Measurements from ENCODE around the gene HSPA1B.
A peak's percentile ranks its signal among the peaks of the same experiment; 100 is the strongest.
"Not testable (repeated sequence)": the region's sequence is repeated elsewhere in the genome, so short reads cannot be mapped to it uniquely, and the experiment has no call there.

Gene HSPA1B

DNA sequence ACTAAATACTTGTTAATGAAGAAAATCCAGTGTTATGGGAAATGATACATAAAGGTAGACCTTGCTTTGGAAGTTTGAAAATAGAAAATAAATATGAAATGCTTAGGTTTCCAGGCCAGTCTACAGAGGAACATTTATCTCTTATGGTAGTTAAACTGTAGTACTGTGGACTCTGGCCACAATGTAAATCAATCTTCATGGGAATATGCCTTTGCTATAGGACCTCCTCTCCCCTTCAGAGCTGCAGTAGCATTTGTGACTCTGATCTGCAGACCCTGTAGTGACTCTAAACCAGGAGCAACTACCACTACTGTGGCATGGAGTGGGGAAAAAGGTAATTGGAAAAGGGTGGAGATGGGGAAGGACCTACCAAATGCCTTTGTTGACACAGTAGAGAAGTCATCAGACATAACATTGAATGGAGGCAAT lies 7.7 kb upstream of the HSPA1B start:
- no peak overlapping the region for H3K4me3 ChIP-seq (ENCODE audit: low read length)
- TF ChIP-seq, protein P1, sequence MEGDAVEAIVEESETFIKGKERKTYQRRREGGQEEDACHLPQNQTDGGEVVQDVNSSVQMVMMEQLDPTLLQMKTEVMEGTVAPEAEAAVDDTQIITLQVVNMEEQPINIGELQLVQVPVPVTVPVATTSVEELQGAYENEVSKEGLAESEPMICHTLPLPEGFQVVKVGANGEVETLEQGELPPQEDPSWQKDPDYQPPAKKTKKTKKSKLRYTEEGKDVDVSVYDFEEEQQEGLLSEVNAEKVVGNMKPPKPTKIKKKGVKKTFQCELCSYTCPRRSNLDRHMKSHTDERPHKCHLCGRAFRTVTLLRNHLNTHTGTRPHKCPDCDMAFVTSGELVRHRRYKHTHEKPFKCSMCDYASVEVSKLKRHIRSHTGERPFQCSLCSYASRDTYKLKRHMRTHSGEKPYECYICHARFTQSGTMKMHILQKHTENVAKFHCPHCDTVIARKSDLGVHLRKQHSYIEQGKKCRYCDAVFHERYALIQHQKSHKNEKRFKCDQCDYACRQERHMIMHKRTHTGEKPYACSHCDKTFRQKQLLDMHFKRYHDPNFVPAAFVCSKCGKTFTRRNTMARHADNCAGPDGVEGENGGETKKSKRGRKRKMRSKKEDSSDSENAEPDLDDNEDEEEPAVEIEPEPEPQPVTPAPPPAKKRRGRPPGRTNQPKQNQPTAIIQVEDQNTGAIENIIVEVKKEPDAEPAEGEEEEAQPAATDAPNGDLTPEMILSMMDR (conservative IDR thresholded peaks at IDR 0.05; ENCODE audit: low read depth, low read length), result no peak
- no peak for DNase-seq (ENCODE audit: low read depth)

DNA sequence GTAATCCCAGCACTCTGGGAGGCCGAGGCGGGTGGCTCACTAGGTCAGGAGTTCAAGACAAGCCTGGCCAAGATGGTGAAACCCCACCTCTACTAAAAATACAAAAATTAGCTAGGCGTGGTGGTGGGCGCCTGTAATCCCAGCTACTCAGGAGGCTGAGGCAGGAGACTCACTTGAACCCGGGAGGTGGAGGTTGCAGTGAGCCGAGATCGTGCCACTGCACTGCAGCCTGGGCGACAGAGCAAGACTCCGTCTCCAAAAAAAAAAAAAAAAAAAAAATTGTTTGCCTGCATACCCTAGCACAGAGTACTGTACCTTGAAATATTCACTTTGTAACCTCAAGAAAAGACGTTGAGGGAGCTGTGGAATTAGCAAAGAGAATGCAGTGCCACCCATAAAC lies 7.1 kb upstream of the HSPA1B start:
- not testable (repeated sequence) for DNase-seq (ENCODE audit: low read depth); H3K4me3 ChIP-seq (ENCODE audit: low read length)

DNA sequence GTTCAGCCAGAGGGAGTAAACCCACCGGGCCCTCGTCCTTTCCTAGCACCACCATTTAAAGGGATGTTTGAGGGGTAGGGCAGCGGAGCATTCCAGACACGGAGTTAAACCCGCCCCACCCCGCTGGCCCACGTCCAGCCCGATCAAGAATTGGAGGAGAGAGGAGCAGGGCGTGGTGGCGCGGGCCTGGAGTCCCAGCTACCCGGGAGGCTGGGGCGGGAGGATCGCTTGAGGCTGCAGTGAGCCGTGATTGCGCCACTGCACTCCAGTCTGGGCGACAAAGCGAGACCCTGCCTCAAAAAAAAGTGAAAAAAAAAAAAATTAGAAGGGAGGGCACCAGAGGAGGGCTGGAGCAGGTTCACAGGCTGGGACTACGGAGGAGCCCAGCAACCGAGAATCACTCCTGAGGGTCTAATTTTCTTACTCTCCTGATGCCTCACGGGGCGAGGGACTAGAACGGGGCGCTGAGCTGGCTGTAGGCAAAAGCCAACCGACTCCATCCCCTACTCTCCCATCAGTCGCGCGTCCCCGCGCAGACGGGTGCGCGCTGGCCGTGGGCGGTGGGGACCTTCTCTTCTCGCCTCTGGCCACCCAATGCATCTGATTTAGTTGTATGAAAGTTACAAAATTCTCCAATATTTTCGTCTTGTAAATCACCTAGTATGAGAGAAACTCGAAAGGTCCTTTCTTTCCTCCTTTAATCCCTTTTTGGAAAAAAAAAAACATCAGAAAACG lies 6.1 kb upstream of the HSPA1B start:
- TF ChIP-seq, protein P1 (conservative IDR thresholded peaks at IDR 0.05; ENCODE audit: low read depth, low read length), result no peak
- no peak for DNase-seq (ENCODE audit: low read depth)
- H3K4me3 ChIP-seq (ENCODE audit: low read length), result peak overlapping the region; percentile 70

DNA sequence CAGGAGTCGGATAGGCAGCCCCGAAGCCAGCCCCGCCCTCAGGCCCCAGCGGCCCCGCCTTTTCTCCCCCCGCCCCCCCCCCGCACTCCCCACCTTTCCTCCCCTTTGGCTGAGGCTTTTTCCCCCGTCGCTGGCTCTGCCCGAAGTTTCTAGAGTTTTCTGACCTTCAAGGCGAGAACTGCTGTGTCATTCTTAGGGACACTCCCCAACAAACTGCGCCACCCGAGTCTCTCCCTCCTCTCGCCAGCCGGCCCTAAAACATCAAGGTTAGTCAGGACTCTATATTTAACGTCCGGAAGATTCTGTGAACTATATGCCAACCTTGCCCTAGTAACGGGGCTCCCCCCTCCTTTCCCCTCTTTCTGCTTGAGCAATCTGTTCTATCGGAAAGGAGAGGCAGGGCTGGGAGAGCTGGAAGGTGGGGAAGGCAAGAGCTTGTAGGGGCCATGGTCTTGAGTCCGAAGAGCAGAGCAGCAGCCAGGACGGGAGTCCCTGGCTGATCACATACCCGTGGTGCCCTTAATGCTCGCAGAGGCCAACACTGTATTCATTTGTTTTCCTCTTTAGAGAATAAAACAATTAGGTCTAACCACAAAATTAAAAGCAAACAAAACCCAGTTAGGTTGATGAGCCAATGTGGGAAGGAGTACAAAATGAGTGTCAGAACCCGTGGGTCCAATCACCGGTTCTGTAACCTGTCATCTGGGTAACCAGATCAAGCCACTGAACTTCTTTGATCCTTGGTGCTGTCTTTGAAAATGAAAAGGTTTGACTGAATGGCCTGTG lies 5.3 kb upstream of the HSPA1B start:
- H3K4me3 ChIP-seq (ENCODE audit: low read length), result peak overlapping the region; percentile 70
- DNase-seq (ENCODE audit: low read depth), result no peak
- TF ChIP-seq, protein P1 (conservative IDR thresholded peaks at IDR 0.05; ENCODE audit: low read depth, low read length), result no peak

DNA sequence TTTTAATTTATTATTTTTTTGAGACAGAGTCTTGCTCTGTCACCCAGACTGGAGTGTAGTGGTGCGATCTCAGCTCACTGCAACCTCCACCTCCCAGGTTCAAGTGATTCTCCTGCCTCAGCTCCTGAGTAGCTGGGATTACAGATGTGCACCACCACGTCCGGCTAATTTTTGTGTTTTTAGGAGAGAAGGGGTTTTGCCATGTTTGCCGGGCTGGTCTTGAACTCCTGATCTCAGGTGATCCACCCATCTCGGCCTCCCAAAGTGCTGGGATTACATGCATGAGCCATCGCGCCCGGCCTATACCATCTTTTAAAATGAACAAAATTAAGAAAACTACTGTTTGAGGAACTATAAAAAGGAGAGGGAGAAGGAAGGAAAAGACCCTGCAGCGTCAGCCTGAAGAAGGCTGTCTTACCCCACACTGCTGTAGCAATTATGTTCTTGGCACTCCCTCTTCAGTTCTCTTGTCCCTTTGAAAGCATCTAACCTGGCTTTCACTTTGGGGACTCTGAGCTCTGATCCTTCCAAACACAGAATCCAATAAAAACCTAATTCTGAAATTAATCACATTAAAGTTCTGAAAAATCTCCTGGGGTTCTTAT lies 3.8 kb upstream of the HSPA1B start:
- not testable (repeated sequence) for DNase-seq (ENCODE audit: low read depth); H3K4me3 ChIP-seq (ENCODE audit: low read length)

DNA sequence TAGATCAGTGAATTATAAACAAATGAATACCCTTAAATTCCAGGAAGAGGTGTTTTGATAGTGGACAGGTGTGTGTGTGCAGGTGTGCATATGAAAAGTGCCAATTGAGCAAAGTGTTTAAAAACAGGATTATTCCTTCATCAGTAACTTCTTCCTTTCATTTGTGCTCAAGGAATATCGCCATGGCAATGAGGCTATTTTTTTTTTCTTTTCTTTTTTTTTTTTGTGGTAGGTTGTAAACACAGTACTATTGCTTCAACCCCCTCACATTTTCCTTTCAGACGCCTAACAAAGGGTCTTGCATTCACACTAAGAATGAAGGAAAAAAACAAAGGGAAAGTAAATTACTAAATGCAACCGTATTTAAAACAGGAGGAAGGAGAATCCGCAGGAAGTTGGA lies 2.0 kb upstream of the HSPA1B start:
- DNase-seq (ENCODE audit: low read depth), result no peak
- TF ChIP-seq, protein P1 (conservative IDR thresholded peaks at IDR 0.05; ENCODE audit: low read depth, low read length), result no peak
- H3K4me3 ChIP-seq (ENCODE audit: low read length), result no peak overlapping the region

DNA sequence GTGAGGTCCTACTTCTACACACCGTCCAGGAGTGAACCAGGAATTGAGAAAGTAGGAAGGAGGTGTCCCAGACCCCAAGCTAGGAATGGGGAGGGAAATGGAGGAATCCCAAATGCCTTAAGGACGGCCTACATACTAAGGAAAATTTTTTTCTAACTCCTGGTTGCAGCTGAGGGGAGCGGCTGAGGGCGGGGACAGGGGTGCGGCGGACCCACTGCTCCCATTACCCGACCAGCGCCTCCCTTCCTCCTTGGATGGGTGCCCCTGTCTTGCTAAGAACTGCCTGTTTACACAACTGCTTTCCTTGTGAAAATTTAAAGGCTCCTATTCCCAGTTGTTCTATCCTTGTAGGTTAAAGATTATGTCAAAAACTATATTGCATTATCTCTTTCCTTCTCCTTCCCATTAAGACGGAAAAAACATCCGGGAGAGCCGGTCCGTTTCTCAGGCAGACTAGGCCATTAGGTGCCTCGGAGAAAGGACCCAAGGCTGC lies 699 bp upstream of the HSPA1B start:
- DNase-seq (ENCODE audit: low read depth), result no peak
- TF ChIP-seq, protein P1 (conservative IDR thresholded peaks at IDR 0.05; ENCODE audit: low read depth, low read length), result no peak
- peak overlapping the region; percentile 42 for H3K4me3 ChIP-seq (ENCODE audit: low read length)

Measured in retinal pigment epithelial cell (primary cell).